ENCODE measurements around the gene MRPL10.

DNA sequence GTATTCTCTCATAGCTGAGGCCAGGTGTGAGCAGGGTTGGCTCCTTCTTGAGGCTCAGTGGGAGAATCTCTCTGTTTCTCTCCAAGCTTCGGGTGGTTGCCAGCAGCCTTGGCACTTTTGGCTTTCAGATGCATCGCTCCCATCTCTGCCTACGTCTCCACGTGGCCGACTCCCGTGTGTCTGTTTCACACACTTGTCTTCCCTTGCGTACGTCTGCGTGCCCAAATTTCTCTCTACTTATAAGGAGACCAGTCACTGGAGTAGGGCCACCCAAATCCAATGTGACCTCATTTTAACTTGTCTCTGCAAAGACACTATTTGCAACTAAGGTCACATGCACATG is 24.5 kb downstream of the MRPL10 start:
- TF ChIP-seq CTCF (IDR thresholded peaks at IDR 0.05) (no peak), POLR2AphosphoS5 (IDR thresholded peaks at IDR 0.05) (no peak)
